H9 (cell line): ENCODE results near the gene ACVR1C. TPM values are rescaled to one million over a fixed set of nuclear protein-coding genes. Genes with fewer than 3 reads are reported as not detected.

ENCODE experiments used
- DNase-seq: peaks from one replicate; pipeline ENCODE4 v3.0.0-alpha.2; 2017
- H2AFZ ChIP-seq: one replicate; pipeline ENCODE4 v1.6.1; 2013; ENCODE audit warnings: mild to moderate bottlenecking, low read length, control low read depth, moderate library complexity
- H2AK5ac ChIP-seq: 2 replicates; pipeline ENCODE4 v1.6.1; 2013; ENCODE audit warnings: low read length, control low read depth, mixed read lengths; ENCODE audit not compliant: insufficient read length
- H2BK120ac ChIP-seq: one replicate; pipeline ENCODE4 v1.6.1; 2013; ENCODE audit warnings: low read depth, mild to moderate bottlenecking, low read length, control low read depth, inconsistent platforms; ENCODE audit not compliant: poor library complexity, severe bottlenecking
- H2BK12ac ChIP-seq: 2 replicates; pipeline ENCODE4 v1.6.1; 2013; ENCODE audit warnings: low read length, control low read depth, mixed read lengths, low read depth; ENCODE audit not compliant: insufficient read length
- H2BK15ac ChIP-seq: 2 replicates; pipeline ENCODE4 v1.6.1; 2013; ENCODE audit warnings: low read depth, low read length, control low read depth
- H2BK20ac ChIP-seq: one replicate; pipeline ENCODE4 v1.6.1; 2013; ENCODE audit warnings: low read depth, mild to moderate bottlenecking, low read length, control low read depth, inconsistent platforms; ENCODE audit not compliant: poor library complexity, severe bottlenecking
- H2BK5ac ChIP-seq: 2 replicates; pipeline ENCODE4 v1.6.1; 2013; ENCODE audit warnings: low read length, control low read depth, mixed read lengths; ENCODE audit not compliant: insufficient read length
- H3K14ac ChIP-seq: 2 replicates; pipeline ENCODE4 v1.6.1; 2013; ENCODE audit warnings: low read length, control low read depth; ENCODE audit not compliant: insufficient read depth
- H3K18ac ChIP-seq: 2 replicates; pipeline ENCODE4 v1.6.1; 2013; ENCODE audit warnings: low read depth, mild to moderate bottlenecking, mixed read lengths, low read length, control low read depth; ENCODE audit not compliant: insufficient read length
- H3K23ac ChIP-seq: 2 replicates; pipeline ENCODE4 v1.6.1; 2013; ENCODE audit warnings: low read length, control low read depth, mixed read lengths, low read depth; ENCODE audit not compliant: insufficient read length
- H3K23me2 ChIP-seq: 2 replicates; pipeline ENCODE4 v1.6.1; 2013; ENCODE audit warnings: low read depth, mild to moderate bottlenecking, mixed read lengths, low read length, control low read depth; ENCODE audit not compliant: insufficient read length, poor library complexity, severe bottlenecking
- H3K27ac ChIP-seq: 2 replicates; pipeline ENCODE4 v1.5.1; 2013; ENCODE audit warnings: low read length, control low read depth, mixed read lengths, low read depth; ENCODE audit not compliant: insufficient read length
- H3K27me3 ChIP-seq: 2 replicates; pipeline ENCODE4 v1.6.1; 2013; ENCODE audit warnings: low read length, control low read depth, inconsistent platforms; ENCODE audit not compliant: insufficient read depth
- H3K4ac ChIP-seq: 2 replicates; pipeline ENCODE4 v1.6.1; 2013; ENCODE audit warnings: low read depth, mild to moderate bottlenecking, control low read depth, inconsistent platforms, low read length, moderate library complexity
- H3K4me1 ChIP-seq: 2 replicates; pipeline ENCODE4 v1.6.1; 2013; ENCODE audit warnings: low read length, control low read depth, inconsistent platforms; ENCODE audit not compliant: insufficient read depth
- H3K4me2 ChIP-seq: 2 replicates; pipeline ENCODE4 v1.6.1; 2013; ENCODE audit warnings: low read length, control low read depth, mixed read lengths; ENCODE audit not compliant: insufficient read length, insufficient read depth
- H3K56ac ChIP-seq: 2 replicates; pipeline ENCODE4 v1.6.1; 2013; ENCODE audit warnings: low read depth, mild to moderate bottlenecking, mixed read lengths, low read length, control low read depth; ENCODE audit not compliant: insufficient read length
- H3K79me1 ChIP-seq: 2 replicates; pipeline ENCODE4 v1.6.1; 2013; ENCODE audit warnings: low read depth, mild to moderate bottlenecking, moderate library complexity, low read length, control low read depth, inconsistent platforms; ENCODE audit not compliant: insufficient read depth, poor library complexity, severe bottlenecking
- H3K79me2 ChIP-seq: 2 replicates; pipeline ENCODE4 v1.6.1; 2013; ENCODE audit warnings: low read length, control low read depth, inconsistent platforms; ENCODE audit not compliant: insufficient read depth
- H3K9ac ChIP-seq: 2 replicates; pipeline ENCODE4 v1.6.1; 2013; ENCODE audit warnings: low read length, control low read depth, mixed read lengths; ENCODE audit not compliant: insufficient read length; ENCODE audit errors: extremely low read depth
- H3K9me3 ChIP-seq: one replicate; pipeline ENCODE4 v1.6.1; 2013; ENCODE audit warnings: low read depth, low read length, inconsistent platforms; ENCODE audit not compliant: control insufficient read depth
- H3T11ph ChIP-seq: one replicate; pipeline ENCODE4 v1.6.1; 2013; ENCODE audit warnings: mild to moderate bottlenecking, low read length, control low read depth, inconsistent platforms
- H4K20me1 ChIP-seq: one replicate; pipeline ENCODE4 v1.6.1; 2013; ENCODE audit not compliant: control insufficient read depth, insufficient read length, insufficient read depth
- H4K5ac ChIP-seq: 2 replicates; pipeline ENCODE4 v1.6.1; 2013; ENCODE audit warnings: low read depth, mild to moderate bottlenecking, mixed read lengths, low read length, control low read depth; ENCODE audit not compliant: insufficient read length
- H4K8ac ChIP-seq: replicated peaks from 2 replicates; pipeline ENCODE4 v1.6.1; 2013; ENCODE audit warnings: low read length, control low read depth, mixed read lengths, low read depth; ENCODE audit not compliant: insufficient read length
- H4K91ac ChIP-seq: 2 replicates; pipeline ENCODE4 v1.6.1; 2013; ENCODE audit warnings: low read depth, mild to moderate bottlenecking, moderate library complexity, mixed read lengths, low read length, control low read depth; ENCODE audit not compliant: insufficient read length
- H3K27ac Mint-ChIP-seq, 3 experiments: 2 replicates in 2 of 3; 3 replicates in 1 of 3; pipeline ENCODE4 v1.8.0; 2020 to 2021; ENCODE audit warnings: mixed read lengths in 3 of 3, mild to moderate bottlenecking in 1 of 3, moderate library complexity in 1 of 3
- H3K27me3 Mint-ChIP-seq: 2 replicates; pipeline ENCODE4 v1.8.0; 2021; ENCODE audit warnings: low read depth, mild to moderate bottlenecking, moderate library complexity, mixed read lengths
- H3K36me3 Mint-ChIP-seq, 3 experiments: 2 replicates in 2 of 3; 3 replicates in 1 of 3; pipeline ENCODE4 v1.8.0; 2020 to 2021; ENCODE audit warnings: low read depth in 3 of 3, mixed read lengths in 3 of 3; ENCODE audit not compliant: insufficient read depth in 1 of 3
- H3K4me1 Mint-ChIP-seq, 2 experiments: 2 replicates each; pipeline ENCODE4 v1.8.0; 2020; ENCODE audit warnings: mixed read lengths in 2 of 2
- H3K4me3 Mint-ChIP-seq, 2 experiments: 2 replicates in 1 of 2; 3 replicates in 1 of 2; pipeline ENCODE4 v1.8.0; 2020 to 2021; ENCODE audit warnings: mild to moderate bottlenecking in 2 of 2, mixed read lengths in 2 of 2, moderate library complexity in 1 of 2
- H3K9me3 Mint-ChIP-seq, 2 experiments: 2 replicates in 1 of 2; 3 replicates in 1 of 2; pipeline ENCODE4 v1.8.0; 2020; ENCODE audit warnings: mild to moderate bottlenecking in 2 of 2, mixed read lengths in 2 of 2, moderate library complexity in 1 of 2
- CTCF ChIP-seq: fragments of 200-600 bp; sonication (generic); conservative IDR thresholded peaks from 3 replicates; pipeline ENCODE4 v1.8.0; 2021; ENCODE audit warnings: antibody characterized with exemption, mild to moderate bottlenecking
- WGBS: extraction: QIAGEN DNeasy Blood & Tissue Kit; methylation state at CpG from one replicate; pipeline ENCODE4 v1.1.7; 2013; ENCODE audit warnings: missing lambda C conversion rate, low lambda C conversion rate, mixed read lengths; ENCODE audit not compliant: insufficient read length; ENCODE audit errors: extremely low coverage; 5-methylcytosine and 5-hydroxymethylcytosine counted together
- total RNA-seq: library from RNA; stranded (reverse); gene quantifications from 2 replicates; pipeline ENCODE4 v1.2.1, GENCODE V29; 2021

The ACVR1C gene
- total RNA-seq, 1 experiment from 2014 or later: 0.81 TPM

- H3K27ac ChIP-seq: no peak overlapping the region
- no peak overlapping the region for H2AFZ ChIP-seq
- no peak overlapping the region for H2BK15ac ChIP-seq
- no peak overlapping the region for H3K18ac ChIP-seq
- no peak overlapping the region for H2BK120ac ChIP-seq
- H3K4me2 ChIP-seq: no peak overlapping the region
- H3K9me3 Mint-ChIP-seq: no peaks in the 10 kb centered on the region; a peak in 1 of 5 replicates
- H4K91ac ChIP-seq: no peak overlapping the region
- no peak overlapping the region for H3K23ac ChIP-seq
- no peak overlapping the region for H3T11ph ChIP-seq
- H3K9ac ChIP-seq: no peak overlapping the region
- H3K23me2 ChIP-seq: no peaks in the 10 kb centered on the region
- H2BK20ac ChIP-seq: no peak overlapping the region
- no CpG with 5 or more reads among the region's 1 CpG for WGBS
- no peak for DNase-seq
- H3K4me3 Mint-ChIP-seq: no peak overlapping the region
- H4K20me1 ChIP-seq: no peaks in the 10 kb centered on the region
- TF ChIP-seq CTCF: no peak
- H4K5ac ChIP-seq: no peak overlapping the region
- no peak overlapping the region for H4K8ac ChIP-seq
- H3K27me3 ChIP-seq: no peaks in the 10 kb centered on the region
- no peak overlapping the region for H3K4ac ChIP-seq
- no peak overlapping the region for H3K14ac ChIP-seq
- no peak overlapping the region for H2BK12ac ChIP-seq
- H3K9me3 ChIP-seq: no peaks in the 10 kb centered on the region
- peaks cover 10 to 11% of the 10 kb centered on the region in 2 experiments for H3K4me1 Mint-ChIP-seq
- H3K27me3 Mint-ChIP-seq: no peaks in the 10 kb centered on the region; the same call in 1 of the 2 replicates
- H2AK5ac ChIP-seq: no peak overlapping the region
- no peaks in the 10 kb centered on the region for H3K79me1 ChIP-seq
- H2BK5ac ChIP-seq: no peak overlapping the region
- H3K27ac Mint-ChIP-seq: no peak overlapping the region
- no peaks in the 10 kb centered on the region for H3K79me2 ChIP-seq
- no peak overlapping the region for H3K56ac ChIP-seq
- no peaks in the 10 kb centered on the region for H3K36me3 Mint-ChIP-seq
- H3K4me1 ChIP-seq: no peaks in the 10 kb centered on the region
These were observed 128.3 kb downstream of the ACVR1C start for GRCh38 chr2:157500334-157500733.
